Panc1 (cell line): Measurements from ENCODE around the gene DOLK. TPM values are rescaled to one million over a fixed set of nuclear protein-coding genes. Genes with fewer than 3 reads are reported as not detected.

ENCODE experiments used
- ATAC-seq: fragments of 200-7000 bp; cut with Tn5 transposase; 2 replicates; pipeline ENCODE4 v1.9.1; 2020; ENCODE audit warnings: mild to moderate bottlenecking, moderate library complexity
- BruUV-seq: library from RNA; stranded (reverse); fragments of 400-500 nt; replicated peaks from 2 replicates; lab custom pipeline; 2021; lab: Mats Ljungman, UMichigan
- CTCF ChIA-PET: fragments of 300-600 bp; sonication (Branson Sonifier 250); formaldehyde crosslinking; loops from one replicate; lab custom pipeline; 2022; ENCODE audit warnings: antibody characterized with exemption; lab: Charles Lee
- POLR2A ChIA-PET: fragments of 300-600 bp; sonication (Branson Sonifier 250); formaldehyde crosslinking; loops from one replicate; lab custom pipeline; 2022; ENCODE audit warnings: antibody characterized with exemption; lab: Charles Lee
- DNase-seq: peaks from one replicate; pipeline ENCODE4 v3.0.0-alpha.2; 2010; ENCODE audit warnings: low read depth, low spot score
- H3K27ac ChIP-seq: 2 replicates; pipeline ENCODE4 v1.5.1; 2011; ENCODE audit warnings: mild to moderate bottlenecking, low read length, inconsistent platforms
- H3K27me3 ChIP-seq: fragments of 200-500 bp; sonication (Bioruptor generic); 2 replicates; pipeline ENCODE4 v1.6.0; 2014; ENCODE audit warnings: low read length, inconsistent platforms; ENCODE audit not compliant: control insufficient read depth, insufficient read depth
- H3K36me3 ChIP-seq: fragments of 200-500 bp; sonication (Bioruptor generic); 2 replicates; pipeline ENCODE4 v1.5.1; 2014; ENCODE audit warnings: inconsistent platforms, mild to moderate bottlenecking, low read length, moderate library complexity; ENCODE audit not compliant: control insufficient read depth, insufficient read depth
- H3K4me1 ChIP-seq: 2 replicates; pipeline ENCODE4 v1.5.1; 2011; ENCODE audit warnings: inconsistent platforms, mild to moderate bottlenecking, low read length, moderate library complexity; ENCODE audit not compliant: control insufficient read depth, insufficient read depth
- H3K4me3 ChIP-seq, 2 experiments: 2 replicates each; pipeline ENCODE4 v1.5.1; 2011 to 2012; ENCODE audit warnings: low read depth in 2 of 2, low read length in 2 of 2, mild to moderate bottlenecking in 2 of 2, inconsistent platforms in 1 of 2, moderate library complexity in 1 of 2
- H3K9me3 ChIP-seq: fragments of 200-500 bp; sonication (Bioruptor generic); 2 replicates; pipeline ENCODE4 v1.5.1; 2014; ENCODE audit warnings: low read depth, mild to moderate bottlenecking, inconsistent platforms, low read length, moderate library complexity; ENCODE audit not compliant: control insufficient read depth, insufficient read depth
- POLR2AphosphoS5 ChIP-seq: IDR thresholded peaks from 2 replicates; pipeline ENCODE4 v1.6.1; 2012; ENCODE audit warnings: mild to moderate bottlenecking, low read depth, low read length, moderate library complexity
- SIN3A ChIP-seq: IDR thresholded peaks from 2 replicates; pipeline ENCODE4 v1.6.1; 2012; ENCODE audit warnings: low read depth, mild to moderate bottlenecking, low read length, moderate library complexity, borderline replicate concordance; ENCODE audit not compliant: insufficient read depth
- TCF7L2 ChIP-seq: IDR thresholded peaks from 2 replicates; pipeline ENCODE4 v1.6.1; 2011; ENCODE audit warnings: mild to moderate bottlenecking, low read depth, low read length, inconsistent platforms
- in situ Hi-C: cut with HindIII; loops from 2 replicates; pipeline ENCODE4 v1.10.0; 2016; ENCODE audit warnings: low sequenced_read_pairs, low pct_unique_long_range_greater_than_20kb
- intact Hi-C: fragments of 100-400 bp; cut with micrococcal nuclease; formaldehyde crosslinking; loops from one replicate; pipeline ENCODE4 v1.10.0; 2022; ENCODE audit not compliant: unreplicated experiment
- total RNA-seq: library from RNA; stranded (reverse); gene quantifications from one replicate; pipeline ENCODE4 v1.2.1, GENCODE V29; 2021; ENCODE audit not compliant: unreplicated experiment
- TF ChIP-seq, protein P1 (sequence below), 2 experiments: IDR thresholded peaks; 2 replicates each; pipeline ENCODE4 v1.6.1; 2011 to 2012; ENCODE audit warnings: low read depth in 2 of 2, control low read depth in 1 of 2, low read length in 1 of 2, mild to moderate bottlenecking in 1 of 2, moderate library complexity in 1 of 2; ENCODE audit not compliant: insufficient read depth in 1 of 2
- TF ChIP-seq, protein P2 (sequence below): fragments of 450-650 bp; IDR thresholded peaks from 2 replicates; pipeline ENCODE4 v1.5.1; 2017; ENCODE audit warnings: mild to moderate bottlenecking

DOLK gene
- total RNA-seq, 1 experiment from 2014 or later: 20.0 TPM

- in situ Hi-C loops: no loop called here
Observed at GRCh38 chr9:128919402-128920089, 27.9 kb downstream of the DOLK start.

DNA sequence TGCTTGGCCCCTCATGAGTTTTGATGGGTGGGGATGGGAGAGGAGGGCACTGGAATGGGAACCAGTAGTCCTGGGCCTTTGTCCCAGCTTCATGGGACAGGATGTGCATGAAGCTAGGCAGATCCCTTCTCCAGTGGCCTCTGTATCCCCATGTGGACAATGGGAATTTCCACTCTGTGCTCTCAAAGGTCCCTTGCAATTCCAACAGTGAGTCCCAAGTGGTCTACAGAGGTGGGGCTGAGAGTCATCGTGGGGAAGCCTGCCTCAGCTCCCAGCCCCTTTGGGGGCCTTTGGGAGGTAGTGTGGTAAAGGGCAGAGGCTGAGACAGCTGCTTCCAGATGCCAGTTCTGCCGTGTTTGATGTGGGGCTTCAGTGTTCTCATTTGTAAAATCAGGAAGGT is 28.5 kb downstream of the DOLK start:
- Histone ChIP-seq H3K36me3 (no peaks in the 10 kb centered on the region), H3K27me3 (no peaks in the 10 kb centered on the region), H3K27ac (no peak overlapping the region), H3K9me3 (no peaks in the 10 kb centered on the region), H3K4me1 (peaks cover 4% of the 10 kb centered on the region; the same call in 1 of the 2 replicates), H3K4me3 (no peak overlapping the region)
- in situ Hi-C loops (no loop called here), intact Hi-C loops (no loop called here)
- CTCF ChIA-PET: interaction anchor here (0.6 kb wide), 1 partner anchor 45 kb away, joined by 4 read pairs; no protein-coding TSS in a partner anchor
- POLR2A ChIA-PET: interaction anchor here (0.5 to 0.7 kb wide), 3 partner anchors 11 to 70 kb away, joined by 3 to 8 read pairs (median 7); no protein-coding TSS in a partner anchor
- BruUV-seq: no TSS peak
- TF ChIP-seq TCF7L2: no peak
- TF ChIP-seq, protein P1, sequence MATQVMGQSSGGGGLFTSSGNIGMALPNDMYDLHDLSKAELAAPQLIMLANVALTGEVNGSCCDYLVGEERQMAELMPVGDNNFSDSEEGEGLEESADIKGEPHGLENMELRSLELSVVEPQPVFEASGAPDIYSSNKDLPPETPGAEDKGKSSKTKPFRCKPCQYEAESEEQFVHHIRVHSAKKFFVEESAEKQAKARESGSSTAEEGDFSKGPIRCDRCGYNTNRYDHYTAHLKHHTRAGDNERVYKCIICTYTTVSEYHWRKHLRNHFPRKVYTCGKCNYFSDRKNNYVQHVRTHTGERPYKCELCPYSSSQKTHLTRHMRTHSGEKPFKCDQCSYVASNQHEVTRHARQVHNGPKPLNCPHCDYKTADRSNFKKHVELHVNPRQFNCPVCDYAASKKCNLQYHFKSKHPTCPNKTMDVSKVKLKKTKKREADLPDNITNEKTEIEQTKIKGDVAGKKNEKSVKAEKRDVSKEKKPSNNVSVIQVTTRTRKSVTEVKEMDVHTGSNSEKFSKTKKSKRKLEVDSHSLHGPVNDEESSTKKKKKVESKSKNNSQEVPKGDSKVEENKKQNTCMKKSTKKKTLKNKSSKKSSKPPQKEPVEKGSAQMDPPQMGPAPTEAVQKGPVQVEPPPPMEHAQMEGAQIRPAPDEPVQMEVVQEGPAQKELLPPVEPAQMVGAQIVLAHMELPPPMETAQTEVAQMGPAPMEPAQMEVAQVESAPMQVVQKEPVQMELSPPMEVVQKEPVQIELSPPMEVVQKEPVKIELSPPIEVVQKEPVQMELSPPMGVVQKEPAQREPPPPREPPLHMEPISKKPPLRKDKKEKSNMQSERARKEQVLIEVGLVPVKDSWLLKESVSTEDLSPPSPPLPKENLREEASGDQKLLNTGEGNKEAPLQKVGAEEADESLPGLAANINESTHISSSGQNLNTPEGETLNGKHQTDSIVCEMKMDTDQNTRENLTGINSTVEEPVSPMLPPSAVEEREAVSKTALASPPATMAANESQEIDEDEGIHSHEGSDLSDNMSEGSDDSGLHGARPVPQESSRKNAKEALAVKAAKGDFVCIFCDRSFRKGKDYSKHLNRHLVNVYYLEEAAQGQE (IDR thresholded peaks at IDR 0.05; ENCODE audit: insufficient read depth in 1 of 2, low read depth in 2 of 2, low read length in 1 of 2): no peak
- TF ChIP-seq, protein P2, sequence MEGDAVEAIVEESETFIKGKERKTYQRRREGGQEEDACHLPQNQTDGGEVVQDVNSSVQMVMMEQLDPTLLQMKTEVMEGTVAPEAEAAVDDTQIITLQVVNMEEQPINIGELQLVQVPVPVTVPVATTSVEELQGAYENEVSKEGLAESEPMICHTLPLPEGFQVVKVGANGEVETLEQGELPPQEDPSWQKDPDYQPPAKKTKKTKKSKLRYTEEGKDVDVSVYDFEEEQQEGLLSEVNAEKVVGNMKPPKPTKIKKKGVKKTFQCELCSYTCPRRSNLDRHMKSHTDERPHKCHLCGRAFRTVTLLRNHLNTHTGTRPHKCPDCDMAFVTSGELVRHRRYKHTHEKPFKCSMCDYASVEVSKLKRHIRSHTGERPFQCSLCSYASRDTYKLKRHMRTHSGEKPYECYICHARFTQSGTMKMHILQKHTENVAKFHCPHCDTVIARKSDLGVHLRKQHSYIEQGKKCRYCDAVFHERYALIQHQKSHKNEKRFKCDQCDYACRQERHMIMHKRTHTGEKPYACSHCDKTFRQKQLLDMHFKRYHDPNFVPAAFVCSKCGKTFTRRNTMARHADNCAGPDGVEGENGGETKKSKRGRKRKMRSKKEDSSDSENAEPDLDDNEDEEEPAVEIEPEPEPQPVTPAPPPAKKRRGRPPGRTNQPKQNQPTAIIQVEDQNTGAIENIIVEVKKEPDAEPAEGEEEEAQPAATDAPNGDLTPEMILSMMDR: no peak
- TF ChIP-seq SIN3A: no peak
- TF ChIP-seq POLR2AphosphoS5: no peak
- DNase-seq: no peak
- ATAC-seq: no peak

More at GRCh38 chr9:128919402-128920089, 27.9 kb downstream of the DOLK start:
- no peaks in the 10 kb centered on the region for H3K9me3 ChIP-seq
- no peaks in the 10 kb centered on the region for H3K36me3 ChIP-seq
- no peak overlapping the region for H3K4me3 ChIP-seq
- TF ChIP-seq, protein P2: no peak
- TF ChIP-seq, protein P1 (IDR thresholded peaks at IDR 0.05; ENCODE audit: insufficient read depth in 1 of 2, low read depth in 2 of 2, low read length in 1 of 2): no peak
- no peak for TF ChIP-seq TCF7L2
- TF ChIP-seq POLR2AphosphoS5: no peak
- TF ChIP-seq SIN3A: no peak
- CTCF ChIA-PET: interaction anchor here (0.6 kb wide), 1 partner anchor 86 kb away, joined by 3 read pairs; no protein-coding TSS in a partner anchor
- intact Hi-C loops: no loop called here
- DNase-seq (no peak), ATAC-seq (no peak)
- POLR2A ChIA-PET: no interaction called here
- H3K4me1 ChIP-seq: peaks cover 4% of the 10 kb centered on the region; the same call in 1 of the 2 replicates
- no peaks in the 10 kb centered on the region for H3K27me3 ChIP-seq
- H3K27ac ChIP-seq: no peak overlapping the region
- BruUV-seq: no TSS peak
